ENCODE data around the gene HLCS. TPM values are rescaled to one million over a fixed set of nuclear protein-coding genes. Genes with fewer than 3 reads are reported as not detected.

HLCS gene
- total and polyA plus RNA-seq, 8 donors, result 15.9 to 25.3 (median 16.7) TPM

- Histone ChIP-seq H3K4me3 (no peak overlapping the region), H3K4me1 (no peaks in the 10 kb centered on the region), H3K27ac (no peak overlapping the region), H3K36me3 (no peaks in the 10 kb centered on the region), H3K27me3 (no peaks in the 10 kb centered on the region), H3K9me3 (no peaks in the 10 kb centered on the region)
- TF ChIP-seq CTCF (IDR thresholded peaks at IDR 0.05), result no peak
- intact Hi-C loops (cut with DNase I), result no loop called here
- no peak for ATAC-seq
- no peak for DNase-seq
These were observed 64.1 kb downstream of the HLCS start for GRCh38 chr21:36902331-36902730.

- ATAC-seq (no peak), DNase-seq (no peak)
- Histone ChIP-seq H3K4me3 (no peak overlapping the region), H3K27ac (no peak overlapping the region), H3K27me3 (no peaks in the 10 kb centered on the region), H3K9me3 (no peaks in the 10 kb centered on the region), H3K4me1 (no peaks in the 10 kb centered on the region), H3K36me3 (peaks cover 0 to under 1% of the 10 kb centered on the region in 2 donors)
- no peak for TF ChIP-seq CTCF (IDR thresholded peaks at IDR 0.05)
- intact Hi-C loops (cut with DNase I), result no loop called here
These were observed 64.9 kb downstream of the HLCS start for GRCh38 chr21:36901575-36901974.

- peaks cover 0 to 38% of the 10 kb centered on the region in 2 donors for H3K36me3 ChIP-seq
- no peak overlapping the region for H3K4me3 ChIP-seq
- no peak for ATAC-seq
- H3K4me1 ChIP-seq, result no peaks in the 10 kb centered on the region
- no peaks in the 10 kb centered on the region for H3K27me3 ChIP-seq
- intact Hi-C loops (cut with DNase I), result no loop called here
- TF ChIP-seq CTCF (IDR thresholded peaks at IDR 0.05), result no peak
- no peak overlapping the region for H3K27ac ChIP-seq
- no peak for DNase-seq
- H3K9me3 ChIP-seq, result no peaks in the 10 kb centered on the region
These were observed 72.9 kb downstream of the HLCS start for GRCh38 chr21:36893581-36893980.

GRCh38 chr21:36892201-36892600 lies 74.3 kb downstream of the HLCS start:
- Histone ChIP-seq H3K27ac (no peak overlapping the region), H3K4me1 (no peaks in the 10 kb centered on the region), H3K36me3 (peaks cover 0 to 38% of the 10 kb centered on the region in 2 donors), H3K4me3 (no peak overlapping the region), H3K9me3 (no peaks in the 10 kb centered on the region), H3K27me3 (no peaks in the 10 kb centered on the region)
- ATAC-seq, result no peak
- no peak for TF ChIP-seq CTCF (IDR thresholded peaks at IDR 0.05)
- no peak for DNase-seq
- intact Hi-C loops (cut with DNase I), result no loop called here

- no peak for TF ChIP-seq CTCF (IDR thresholded peaks at IDR 0.05)
- H3K36me3 ChIP-seq, result peaks cover 0 to 38% of the 10 kb centered on the region in 2 donors
- intact Hi-C loops (cut with DNase I), result no loop called here
- H3K4me3 ChIP-seq, result no peak overlapping the region
- ATAC-seq (no peak), DNase-seq (no peak)
- no peaks in the 10 kb centered on the region for H3K4me1 ChIP-seq
- H3K27ac ChIP-seq, result no peak overlapping the region
- no peaks in the 10 kb centered on the region for H3K9me3 ChIP-seq
- H3K27me3 ChIP-seq, result no peaks in the 10 kb centered on the region
These were observed 74.8 kb downstream of the HLCS start for GRCh38 chr21:36891692-36892091.
